NCI-H1105 treated with DMSO at 0.1 percent for 48 hours (cell line): ENCODE data around the gene GNPTG.

Source experiments
- DNase-seq: peaks from one replicate; lab custom pipeline; 2025; lab: John Stamatoyannopoulos, UW

The GNPTG gene

GRCh38 chr16:1347286-1347855 lies 4.4 kb upstream of the GNPTG start:
- no peak for DNase-seq

- DNase-seq: no peak
Measured at GRCh38 chr16:1347962-1348361, 3.8 kb upstream of the GNPTG start.

- DNase-seq: no peak
Measured at GRCh38 chr16:1348441-1348840, 3.3 kb upstream of the GNPTG start.

- no peak for DNase-seq
Measured at GRCh38 chr16:1348926-1349325, 2.8 kb upstream of the GNPTG start.

GRCh38 chr16:1349351-1349750 lies 2.4 kb upstream of the GNPTG start:
- DNase-seq: no peak

GRCh38 chr16:1349951-1350350 lies 1.8 kb upstream of the GNPTG start:
- no peak for DNase-seq

GRCh38 chr16:1350691-1351090 lies 1.0 kb upstream of the GNPTG start:
- DNase-seq: no peak

- no peak for DNase-seq
Measured at GRCh38 chr16:1351215-1351581, 533 bp upstream of the GNPTG start.

- DNase-seq: no peak
Measured at GRCh38 chr16:1354815-1355540, 3.2 kb downstream of the GNPTG start.

- DNase-seq: no peak
Measured at GRCh38 chr16:1355591-1355990, 3.9 kb downstream of the GNPTG start.

- DNase-seq: no peak
Measured at GRCh38 chr16:1356061-1356900, 4.5 kb downstream of the GNPTG start.

- DNase-seq: no peak
Measured at GRCh38 chr16:1357906-1358566, 6.3 kb downstream of the GNPTG start.

GRCh38 chr16:1361685-1362360 lies 10.1 kb downstream of the GNPTG start:
- no peak for DNase-seq

GRCh38 chr16:1362807-1363206 lies 11.1 kb downstream of the GNPTG start:
- DNase-seq: no peak

- DNase-seq: no peak
Measured at GRCh38 chr16:1363501-1364041, 11.8 kb downstream of the GNPTG start.

- DNase-seq: no peak
Measured at GRCh38 chr16:1364510-1364909, 12.8 kb downstream of the GNPTG start.

- no peak for DNase-seq
Measured at GRCh38 chr16:1366060-1366711, 14.5 kb downstream of the GNPTG start.

GRCh38 chr16:1366712-1367299 lies 15.1 kb downstream of the GNPTG start:
- DNase-seq: peak; percentile 60

- DNase-seq: peak; percentile 56
Measured at GRCh38 chr16:1367486-1368174, 15.9 kb downstream of the GNPTG start.
